Stimulated activated naive CD8-positive, alpha-beta T cell treated with anti-CD3 and anti-CD28 coated beads, Interleukin-15, Interleukin-2, amounts not matched to agents 100 ng/mL and 50 ng/mL, for 24 hours (primary cell): Measurements from ENCODE around the gene GABARAPL2.
"Not testable (repeated sequence)": the region's sequence is repeated elsewhere in the genome, so short reads cannot be mapped to it uniquely, and the experiment has no call there.

Source experiments
- H3K27ac Mint-ChIP-seq: one replicate; pipeline ENCODE4 v1.8.0; 2021; ENCODE audit warnings: mild to moderate bottlenecking, mixed read lengths
- H3K27me3 Mint-ChIP-seq: one replicate; pipeline ENCODE4 v1.8.0; 2021; ENCODE audit warnings: mixed read lengths
- H3K36me3 Mint-ChIP-seq: one replicate; pipeline ENCODE4 v1.8.0; 2021; ENCODE audit warnings: low read depth, mixed read lengths
- H3K4me1 Mint-ChIP-seq: one replicate; pipeline ENCODE4 v1.8.0; 2021; ENCODE audit warnings: low read depth, mixed read lengths
- H3K4me3 Mint-ChIP-seq: one replicate; pipeline ENCODE4 v1.8.0; 2021; ENCODE audit warnings: mild to moderate bottlenecking, mixed read lengths
- H3K9me3 Mint-ChIP-seq: one replicate; pipeline ENCODE4 v1.8.0; 2021; ENCODE audit warnings: mixed read lengths

The GABARAPL2 gene

GRCh38 chr16:75541236-75541635, 24.9 kb upstream of the GABARAPL2 start:
- no peak overlapping the region for H3K4me3 Mint-ChIP-seq
- no peaks in the 10 kb centered on the region for H3K36me3 Mint-ChIP-seq
- H3K27ac Mint-ChIP-seq, result no peak overlapping the region
- H3K9me3 Mint-ChIP-seq, result no peaks in the 10 kb centered on the region
- no peaks in the 10 kb centered on the region for H3K27me3 Mint-ChIP-seq
- no peaks in the 10 kb centered on the region for H3K4me1 Mint-ChIP-seq

GRCh38 chr16:75542462-75542861, 23.7 kb upstream of the GABARAPL2 start:
- H3K27me3 Mint-ChIP-seq, H3K9me3 Mint-ChIP-seq, H3K4me3 Mint-ChIP-seq, H3K36me3 Mint-ChIP-seq, H3K4me1 Mint-ChIP-seq, H3K27ac Mint-ChIP-seq: not testable (repeated sequence)

- H3K4me3 Mint-ChIP-seq, H3K9me3 Mint-ChIP-seq, H3K4me1 Mint-ChIP-seq, H3K27me3 Mint-ChIP-seq, H3K36me3 Mint-ChIP-seq, H3K27ac Mint-ChIP-seq: not testable (repeated sequence)
Measured at GRCh38 chr16:75545879-75546278, 20.3 kb upstream of the GABARAPL2 start.

- H3K9me3 Mint-ChIP-seq, result no peaks in the 10 kb centered on the region
Measured at GRCh38 chr16:75546293-75546692, 19.9 kb upstream of the GABARAPL2 start.

GRCh38 chr16:75548456-75548855, 17.7 kb upstream of the GABARAPL2 start:
- H3K4me3 Mint-ChIP-seq, H3K4me1 Mint-ChIP-seq, H3K27ac Mint-ChIP-seq, H3K36me3 Mint-ChIP-seq, H3K27me3 Mint-ChIP-seq, H3K9me3 Mint-ChIP-seq: not testable (repeated sequence)

More at GRCh38 chr16:75546293-75546692, 19.9 kb upstream of the GABARAPL2 start:
- Mint-ChIP-seq H3K36me3 (no peaks in the 10 kb centered on the region), H3K4me3 (no peak overlapping the region), H3K27me3 (no peaks in the 10 kb centered on the region), H3K27ac (no peak overlapping the region), H3K4me1 (no peaks in the 10 kb centered on the region)

GRCh38 chr16:75550211-75550662, 15.9 kb upstream of the GABARAPL2 start:
- H3K4me3 Mint-ChIP-seq, result no peak overlapping the region
- H3K4me1 Mint-ChIP-seq, result peaks cover 1% of the 10 kb centered on the region
- H3K27ac Mint-ChIP-seq, result no peak overlapping the region
- H3K27me3 Mint-ChIP-seq, result peaks cover 5% of the 10 kb centered on the region
- H3K36me3 Mint-ChIP-seq, result no peaks in the 10 kb centered on the region
- H3K9me3 Mint-ChIP-seq, result no peaks in the 10 kb centered on the region

- no peak overlapping the region for H3K4me3 Mint-ChIP-seq
Measured at GRCh38 chr16:75552951-75553350, 13.2 kb upstream of the GABARAPL2 start.

GRCh38 chr16:75555213-75555706, 10.9 kb upstream of the GABARAPL2 start:
- peak overlapping the region; percentile 92 for H3K27ac Mint-ChIP-seq
- H3K9me3 Mint-ChIP-seq, result no peaks in the 10 kb centered on the region
- H3K4me1 Mint-ChIP-seq, result peaks cover 9% of the 10 kb centered on the region
- peak overlapping the region; percentile 90 for H3K4me3 Mint-ChIP-seq
- H3K27me3 Mint-ChIP-seq, result peaks cover 5% of the 10 kb centered on the region
- no peaks in the 10 kb centered on the region for H3K36me3 Mint-ChIP-seq

More at GRCh38 chr16:75552951-75553350, 13.2 kb upstream of the GABARAPL2 start:
- Mint-ChIP-seq H3K9me3 (no peaks in the 10 kb centered on the region), H3K27ac (no peak overlapping the region), H3K4me1 (peaks cover 9% of the 10 kb centered on the region), H3K36me3 (no peaks in the 10 kb centered on the region), H3K27me3 (peaks cover 5% of the 10 kb centered on the region)

GRCh38 chr16:75555707-75556430, 10.3 kb upstream of the GABARAPL2 start, which contains the start of gene TMEM231:
TSS of gene TMEM231 (minus strand) at chr16:75556252. CDS start at chr16:75556209, 43 bp downstream.
- H3K4me1 Mint-ChIP-seq, result peaks cover 9% of the 10 kb centered on the region
- H3K9me3 Mint-ChIP-seq, result no peaks in the 10 kb centered on the region
- peak within 1 kb of the TSS; percentile 90 for H3K4me3 Mint-ChIP-seq
- no peaks in the 10 kb centered on the region for H3K36me3 Mint-ChIP-seq
- H3K27me3 Mint-ChIP-seq, result peaks cover 5% of the 10 kb centered on the region
- H3K27ac Mint-ChIP-seq, result peak within 1 kb of the TSS; percentile 92

GRCh38 chr16:75556431-75556950, 9.7 kb upstream of the GABARAPL2 start:
- Mint-ChIP-seq H3K4me1 (peaks cover 9% of the 10 kb centered on the region), H3K4me3 (peak overlapping the region; percentile 90), H3K27ac (peak overlapping the region; percentile 82), H3K9me3 (no peaks in the 10 kb centered on the region), H3K27me3 (peaks cover 5% of the 10 kb centered on the region), H3K36me3 (no peaks in the 10 kb centered on the region)

- H3K36me3 Mint-ChIP-seq, result no peaks in the 10 kb centered on the region
- H3K9me3 Mint-ChIP-seq, result no peaks in the 10 kb centered on the region
- peaks cover 11% of the 10 kb centered on the region for H3K27me3 Mint-ChIP-seq
- H3K4me3 Mint-ChIP-seq, result no peak overlapping the region
- H3K4me1 Mint-ChIP-seq, result peaks cover 9% of the 10 kb centered on the region
- no peak overlapping the region for H3K27ac Mint-ChIP-seq
Measured at GRCh38 chr16:75558846-75559401, 7.3 kb upstream of the GABARAPL2 start.

GRCh38 chr16:75559564-75560372, 6.4 kb upstream of the GABARAPL2 start:
- no peaks in the 10 kb centered on the region for H3K36me3 Mint-ChIP-seq
- peaks cover 11% of the 10 kb centered on the region for H3K4me1 Mint-ChIP-seq
- peaks cover 11% of the 10 kb centered on the region for H3K27me3 Mint-ChIP-seq
- no peak overlapping the region for H3K27ac Mint-ChIP-seq
- H3K4me3 Mint-ChIP-seq, result no peak overlapping the region
- H3K9me3 Mint-ChIP-seq, result no peaks in the 10 kb centered on the region

GRCh38 chr16:75565640-75566039, 539 bp upstream of the GABARAPL2 start:
- peaks cover 11% of the 10 kb centered on the region for H3K27me3 Mint-ChIP-seq
- peak overlapping the region; percentile 98 for H3K27ac Mint-ChIP-seq
- H3K4me1 Mint-ChIP-seq, result peaks cover 44% of the 10 kb centered on the region
- peaks cover 5% of the 10 kb centered on the region for H3K36me3 Mint-ChIP-seq
- H3K4me3 Mint-ChIP-seq, result peak overlapping the region; percentile 99
- no peaks in the 10 kb centered on the region for H3K9me3 Mint-ChIP-seq

- peak overlapping the region; percentile 99 for H3K4me3 Mint-ChIP-seq
- no peaks in the 10 kb centered on the region for H3K9me3 Mint-ChIP-seq
- H3K36me3 Mint-ChIP-seq, result peaks cover 10% of the 10 kb centered on the region
- peaks cover 11% of the 10 kb centered on the region for H3K27me3 Mint-ChIP-seq
- H3K27ac Mint-ChIP-seq, result no peak overlapping the region
- H3K4me1 Mint-ChIP-seq, result peaks cover 51% of the 10 kb centered on the region
Measured at GRCh38 chr16:75566758-75567255, 628 bp downstream of the GABARAPL2 start.
